ENCODE measurements around the gene AP5M1.
"Not testable (repeated sequence)": the region's sequence is repeated elsewhere in the genome, so short reads cannot be mapped to it uniquely, and the experiment has no call there.

Gene AP5M1

GRCh38 chr14:57291692-57292647 is 23.2 kb downstream of the AP5M1 start:
- no peak for DNase-seq

GRCh38 chr14:57293866-57294837 is 25.4 kb downstream of the AP5M1 start:
- DNase-seq: peak; percentile 1

GRCh38 chr14:57295239-57295638 is 26.5 kb downstream of the AP5M1 start:
- DNase-seq: no peak

GRCh38 chr14:57297852-57298251 is 29.1 kb downstream of the AP5M1 start:
- DNase-seq: no peak

- DNase-seq: no peak
These were observed 30.7 kb downstream of the AP5M1 start for GRCh38 chr14:57299511-57299910.

- no peak for DNase-seq
These were observed 34.1 kb downstream of the AP5M1 start for GRCh38 chr14:57302883-57303282.

GRCh38 chr14:57314396-57315089 is 45.8 kb downstream of the AP5M1 start:
- no peak for DNase-seq

GRCh38 chr14:57317248-57317833 is 48.6 kb downstream of the AP5M1 start:
- DNase-seq: peak; percentile 86

GRCh38 chr14:57319636-57320192 is 50.9 kb downstream of the AP5M1 start:
- no peak for DNase-seq

GRCh38 chr14:57323721-57324120 is 55.0 kb downstream of the AP5M1 start:
- DNase-seq: no peak

- no peak for DNase-seq
These were observed 57.5 kb downstream of the AP5M1 start for GRCh38 chr14:57326253-57326652.

GRCh38 chr14:57329833-57330232 is 61.1 kb downstream of the AP5M1 start:
- no peak for DNase-seq

- DNase-seq: not testable (repeated sequence)
These were observed 63.7 kb downstream of the AP5M1 start for GRCh38 chr14:57332475-57332874.

- DNase-seq: not testable (repeated sequence)
These were observed 65.0 kb downstream of the AP5M1 start for GRCh38 chr14:57333726-57334125.

GRCh38 chr14:57343545-57344297 is 75.0 kb downstream of the AP5M1 start:
- DNase-seq: not testable (repeated sequence)

- peak; percentile 85 for DNase-seq
These were observed 76.3 kb downstream of the AP5M1 start for GRCh38 chr14:57345106-57345505.

GRCh38 chr14:57346741-57347140 is 78.0 kb downstream of the AP5M1 start:
- DNase-seq: peak; percentile 56
